HG03108 (cell line): Measurements from ENCODE around the gene IL1R2.

Experiments
- ATAC-seq: cut with Tn5 transposase; IDR thresholded peaks from one replicate; pipeline ENCODE4 v1.9.1; 2021; ENCODE audit warnings: moderate library complexity; ENCODE audit not compliant: unreplicated experiment

The IL1R2 gene, protein sequence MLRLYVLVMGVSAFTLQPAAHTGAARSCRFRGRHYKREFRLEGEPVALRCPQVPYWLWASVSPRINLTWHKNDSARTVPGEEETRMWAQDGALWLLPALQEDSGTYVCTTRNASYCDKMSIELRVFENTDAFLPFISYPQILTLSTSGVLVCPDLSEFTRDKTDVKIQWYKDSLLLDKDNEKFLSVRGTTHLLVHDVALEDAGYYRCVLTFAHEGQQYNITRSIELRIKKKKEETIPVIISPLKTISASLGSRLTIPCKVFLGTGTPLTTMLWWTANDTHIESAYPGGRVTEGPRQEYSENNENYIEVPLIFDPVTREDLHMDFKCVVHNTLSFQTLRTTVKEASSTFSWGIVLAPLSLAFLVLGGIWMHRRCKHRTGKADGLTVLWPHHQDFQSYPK

DNA sequence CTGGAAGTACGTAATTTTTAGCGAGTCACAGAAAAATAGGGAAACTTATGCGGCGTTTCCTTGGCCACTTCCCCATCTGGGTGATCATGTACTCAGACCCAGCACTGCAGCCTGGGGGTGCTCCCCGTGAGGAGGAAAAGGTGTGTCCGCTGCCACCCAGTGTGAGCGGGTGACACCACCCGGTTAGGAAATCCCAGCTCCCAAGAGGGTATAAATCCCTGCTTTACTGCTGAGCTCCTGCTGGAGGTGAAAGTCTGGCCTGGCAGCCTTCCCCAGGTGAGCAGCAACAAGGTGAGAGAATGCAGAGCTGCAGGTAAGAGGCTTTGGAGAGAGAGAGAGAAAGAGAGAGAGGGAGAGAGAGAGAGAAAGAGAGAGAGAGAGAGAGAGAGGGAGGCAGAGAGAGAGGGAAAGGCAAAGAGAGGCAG is at the start of gene IL1R2:
Gene IL1R2, plus strand, starts transcription at position 240 of the 425 bp plus-strand sequence. CDS start 16,616 bp downstream, outside the sequence.
- ATAC-seq = no peak

DNA sequence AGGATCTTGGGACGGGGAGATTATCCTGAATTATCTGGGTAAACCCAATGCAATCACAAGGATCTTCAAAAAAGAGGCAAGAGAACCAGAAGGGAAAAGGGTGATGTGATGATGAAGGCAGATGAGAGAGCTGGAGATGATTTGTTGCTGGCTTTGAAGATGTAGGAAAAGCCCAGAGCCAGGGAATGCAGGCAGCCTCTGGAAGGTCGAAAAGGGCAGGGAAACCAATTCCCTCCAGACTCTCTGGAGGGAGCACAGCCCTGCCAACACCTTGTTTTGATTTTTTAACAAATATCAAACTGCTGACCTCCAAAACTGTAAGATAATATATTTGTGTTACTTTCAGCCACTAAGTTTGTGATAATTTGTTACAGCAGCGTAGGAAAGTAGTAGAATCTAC is 48.9 kb upstream of the IL1R2 start:
- no peak for ATAC-seq

DNA sequence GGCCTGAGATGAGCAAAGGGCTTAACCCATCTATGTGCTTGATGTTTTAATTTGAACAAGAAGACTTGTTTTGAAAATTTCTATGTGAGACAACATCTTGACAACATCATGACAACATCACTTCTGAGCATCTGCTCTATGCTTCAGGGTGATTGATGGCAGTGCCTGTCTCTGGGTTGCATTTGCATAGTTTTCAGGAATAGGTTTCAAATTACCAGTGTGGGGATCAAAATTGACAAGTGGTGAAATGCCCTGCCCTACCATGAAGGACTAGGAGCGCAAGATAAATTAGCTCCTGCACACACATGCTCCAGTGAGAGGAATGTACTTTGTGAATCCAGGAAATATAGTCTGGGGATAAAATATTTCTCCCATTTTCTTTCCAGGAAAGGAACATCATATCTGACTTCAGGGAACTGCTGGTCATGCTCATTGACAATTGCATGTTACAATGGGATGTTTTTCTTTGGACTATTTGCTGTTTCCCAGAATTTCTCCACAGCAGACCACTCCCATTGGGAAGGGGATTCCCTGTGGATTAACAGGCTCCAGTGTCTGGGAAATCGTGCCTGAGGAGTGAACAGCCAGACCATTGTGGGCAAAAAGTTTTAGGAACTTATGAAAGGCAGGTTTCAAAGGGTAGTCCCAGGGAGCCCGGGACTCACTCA is 45.3 kb upstream of the IL1R2 start:
- ATAC-seq = no peak

DNA sequence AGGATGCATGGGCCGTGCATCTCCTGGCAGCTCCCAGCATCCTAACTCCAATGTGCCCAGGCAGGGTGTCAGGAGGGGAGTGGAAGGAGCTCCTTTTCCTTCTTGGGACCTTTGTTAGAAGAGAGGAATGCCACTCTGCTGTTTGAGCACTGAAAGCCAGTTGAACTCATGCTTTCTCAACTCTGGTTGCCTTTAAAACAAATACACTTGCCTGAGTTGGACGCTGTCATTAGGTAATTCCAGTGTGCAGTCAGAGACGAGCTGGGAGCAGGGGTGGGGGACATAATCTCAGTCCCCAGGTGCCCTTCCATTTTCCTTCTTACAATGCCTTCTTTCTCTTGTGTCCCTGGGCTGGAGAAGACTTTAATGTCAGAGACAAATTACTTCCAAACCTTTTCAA is 44.4 kb upstream of the IL1R2 start:
- ATAC-seq = no peak

DNA sequence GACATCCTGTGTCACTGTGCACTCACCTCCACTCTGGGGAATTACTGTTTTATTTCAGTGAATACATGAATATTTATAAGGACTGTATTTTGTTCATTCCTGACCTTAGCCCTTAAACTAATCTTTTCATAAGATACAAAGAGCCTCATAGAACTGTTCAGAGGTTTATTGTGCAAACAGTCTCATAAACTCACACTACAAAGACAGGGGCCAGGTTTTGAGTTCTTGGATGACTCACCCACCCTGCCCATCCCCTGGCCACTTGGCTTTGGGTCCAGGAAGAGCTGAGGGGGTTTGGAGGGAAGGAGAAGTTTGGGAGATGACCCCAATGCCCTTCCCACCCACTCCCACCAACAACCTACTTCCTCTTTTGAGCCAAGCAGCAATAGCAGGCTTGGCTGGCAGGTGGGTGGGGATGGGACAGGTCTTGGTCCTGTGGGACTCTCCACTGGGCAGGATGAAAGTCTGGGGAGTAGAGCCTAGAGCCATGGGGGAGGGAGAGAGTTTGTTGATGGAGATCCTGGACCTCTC is 43.1 kb upstream of the IL1R2 start:
- ATAC-seq = no peak

DNA sequence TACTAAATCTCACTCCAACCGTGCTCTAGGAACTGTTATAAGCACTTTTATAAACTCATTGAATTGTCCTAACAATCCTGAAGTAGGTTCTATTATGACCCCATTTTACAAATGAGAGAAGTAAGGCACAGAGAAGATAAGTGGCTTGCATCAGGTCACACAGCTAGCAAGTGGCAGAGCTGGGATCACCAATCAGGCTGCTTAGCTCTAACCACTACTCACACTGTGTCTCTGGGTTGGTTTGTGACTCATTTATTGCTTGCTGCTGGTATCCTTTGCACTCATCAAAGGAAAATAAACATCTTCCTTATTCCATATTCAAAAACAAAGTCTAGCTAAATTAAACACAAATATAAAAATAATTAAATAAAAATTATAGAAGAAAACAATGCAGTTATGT is 42.5 kb upstream of the IL1R2 start:
- no peak for ATAC-seq

DNA sequence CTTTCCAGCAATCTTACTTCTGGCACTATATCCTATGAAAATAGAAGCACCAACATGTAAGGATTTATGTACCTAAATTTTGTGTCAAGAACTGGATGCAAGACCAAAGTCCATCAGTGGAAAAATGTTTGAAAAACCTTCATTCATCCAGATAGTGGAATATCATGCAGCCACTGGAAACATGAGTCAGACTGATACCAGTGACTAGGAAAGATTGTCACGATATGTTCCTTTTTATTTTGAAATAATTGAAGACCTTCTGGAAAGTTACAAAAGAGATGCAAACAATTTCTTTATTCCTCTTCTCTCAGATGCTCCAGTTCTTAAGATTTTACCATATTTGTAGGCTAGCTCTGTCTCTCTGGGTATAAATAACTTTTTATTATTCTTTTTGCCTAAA is 40.5 kb upstream of the IL1R2 start:
- ATAC-seq = no peak

DNA sequence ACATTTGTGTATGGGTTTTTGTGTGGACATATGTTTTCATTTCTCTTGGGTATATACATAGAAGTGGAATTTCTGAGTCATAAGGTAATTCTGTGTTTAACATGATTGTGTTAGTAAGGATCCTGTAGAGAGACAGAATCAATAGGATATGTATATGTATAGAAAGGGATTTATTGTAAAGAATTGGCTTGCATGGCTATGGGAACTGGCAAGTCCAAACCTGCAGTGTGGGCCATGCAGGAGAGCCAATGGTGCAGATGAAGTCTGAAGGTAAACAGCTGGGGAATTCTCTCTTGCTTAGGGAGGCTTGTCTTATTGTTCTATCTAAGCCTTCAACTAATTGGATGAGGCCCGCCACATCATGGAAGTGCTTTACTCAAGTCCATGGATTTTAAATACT is 39.2 kb upstream of the IL1R2 start:
- ATAC-seq = no peak

DNA sequence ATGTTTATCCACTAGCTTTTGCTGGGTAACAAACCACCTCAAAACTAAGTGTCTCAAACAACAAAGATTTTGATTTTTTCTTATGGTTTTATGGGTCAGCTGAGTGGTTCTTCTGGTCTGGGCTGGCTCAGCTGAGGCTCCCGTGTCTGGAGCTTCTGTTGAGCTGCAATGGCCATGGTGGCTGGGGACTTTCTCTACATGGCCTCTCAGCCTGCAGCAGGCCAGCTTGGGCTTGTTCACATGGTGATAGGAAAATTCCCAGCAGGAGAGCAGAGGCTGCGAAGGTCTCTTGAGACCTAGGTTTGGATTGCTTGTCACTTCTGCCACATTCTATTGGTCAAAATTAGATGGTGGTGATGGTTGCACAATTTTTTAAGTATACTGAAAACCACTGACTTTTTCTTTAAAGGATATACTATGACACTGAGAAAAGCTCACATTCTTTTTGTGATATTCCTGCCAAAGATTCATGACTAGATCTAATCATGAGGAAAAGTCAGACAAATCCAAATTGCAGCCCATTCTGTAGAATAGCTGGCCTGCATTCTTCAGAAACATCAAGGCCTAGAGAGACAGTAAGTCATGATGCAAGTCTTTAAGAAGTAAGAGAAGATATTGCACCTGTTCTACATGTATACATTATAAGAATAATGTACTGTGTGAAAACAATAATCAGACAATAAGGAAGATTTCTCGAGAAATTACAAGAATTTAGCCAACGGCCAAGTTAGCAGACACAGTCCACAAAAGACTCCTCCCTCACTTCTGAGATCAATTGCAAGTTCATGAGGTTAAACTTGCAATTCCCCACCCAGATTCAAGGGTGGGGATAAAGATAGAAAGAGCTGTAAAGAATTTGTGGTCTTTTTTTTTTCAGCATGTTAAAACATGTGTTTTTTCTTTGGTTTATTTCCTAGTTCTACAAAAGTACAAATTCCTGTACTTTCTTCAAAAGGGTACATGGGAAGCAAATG is 35.0 kb upstream of the IL1R2 start:
- ATAC-seq = no peak

DNA sequence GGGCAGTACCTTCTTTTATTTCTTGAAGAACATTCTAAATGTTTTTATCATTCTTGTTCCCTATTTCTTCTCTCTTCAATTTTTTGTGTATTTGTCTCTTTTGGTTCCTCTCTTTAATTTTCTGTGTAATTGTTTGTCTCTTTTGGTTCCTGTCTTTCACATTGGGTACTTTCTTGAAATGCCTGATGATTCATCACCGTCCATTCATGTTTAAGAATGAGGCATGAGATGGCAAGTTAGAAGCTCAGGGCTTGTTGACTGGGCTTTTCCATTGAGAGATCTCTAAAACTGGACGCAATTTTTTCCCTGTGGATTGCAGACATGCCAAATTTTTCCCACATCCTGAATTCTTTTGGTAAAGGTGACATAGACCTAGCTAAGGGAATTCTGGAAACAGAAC is 33.7 kb upstream of the IL1R2 start:
- ATAC-seq = no peak

DNA sequence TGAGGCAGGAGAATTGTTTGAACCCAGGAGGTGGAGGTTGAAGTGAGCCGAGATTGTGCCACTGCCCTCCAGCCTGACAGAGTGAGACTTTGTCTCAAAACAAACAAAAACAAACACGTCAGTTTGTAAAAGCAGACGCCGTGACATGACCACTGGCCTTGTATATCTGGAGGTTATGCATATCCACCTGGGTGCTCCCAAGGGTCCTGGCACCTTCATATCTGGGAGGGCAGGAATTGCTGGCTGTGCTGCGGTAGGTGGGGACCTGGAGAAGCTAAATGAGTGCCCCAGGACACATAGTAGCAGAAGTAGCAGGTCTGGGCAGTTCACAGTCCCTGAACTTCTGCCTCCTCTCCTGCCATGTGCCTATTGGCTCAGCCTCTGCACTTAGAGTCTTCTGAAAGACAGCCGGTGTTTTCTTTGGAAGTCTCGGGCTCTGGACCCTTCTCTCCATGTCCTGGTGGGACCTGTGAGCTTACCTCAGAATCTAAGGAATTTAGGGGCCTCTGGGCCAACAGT is 30.9 kb upstream of the IL1R2 start:
- ATAC-seq = no peak

DNA sequence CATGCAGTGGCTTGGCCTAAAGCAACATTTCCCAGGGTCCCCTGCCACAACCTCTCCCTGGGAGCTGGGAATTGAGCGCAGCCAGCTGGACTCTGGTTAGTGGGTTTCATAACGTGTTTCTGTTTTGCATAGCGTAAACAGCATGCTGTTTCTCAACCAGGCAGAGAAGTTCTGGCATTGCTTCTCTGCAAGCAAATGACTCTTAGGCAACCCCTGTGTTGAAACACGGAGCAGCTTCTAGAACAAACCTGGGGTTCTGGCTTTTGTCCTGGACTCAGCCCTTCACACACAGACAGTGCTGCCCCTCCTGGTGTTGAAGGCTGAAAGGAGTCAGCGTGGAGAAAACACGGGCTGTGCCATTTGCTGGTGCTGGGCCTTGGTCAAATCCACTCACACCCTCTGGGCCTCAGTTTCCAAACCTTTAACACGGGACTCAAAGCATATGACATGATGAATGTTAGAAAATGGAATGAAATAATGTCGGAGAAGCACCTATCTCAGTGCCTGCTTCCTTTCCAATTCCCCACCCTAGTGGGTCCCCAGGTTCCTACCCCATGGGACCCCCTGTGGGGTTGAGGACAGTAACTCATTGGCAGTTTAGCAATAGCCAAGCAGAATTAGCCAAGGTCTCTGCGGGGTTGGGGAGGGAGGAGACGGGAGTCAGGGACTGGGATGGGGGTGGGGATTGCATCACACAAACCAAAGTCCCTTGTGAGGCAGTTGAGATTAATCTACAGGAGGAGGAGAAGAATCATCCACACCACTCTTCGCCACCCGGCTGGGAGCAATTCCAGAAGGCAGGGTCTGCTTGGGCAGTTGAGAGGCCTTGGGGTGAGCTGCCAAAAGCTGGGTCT is 30.2 kb upstream of the IL1R2 start:
- no peak for ATAC-seq

DNA sequence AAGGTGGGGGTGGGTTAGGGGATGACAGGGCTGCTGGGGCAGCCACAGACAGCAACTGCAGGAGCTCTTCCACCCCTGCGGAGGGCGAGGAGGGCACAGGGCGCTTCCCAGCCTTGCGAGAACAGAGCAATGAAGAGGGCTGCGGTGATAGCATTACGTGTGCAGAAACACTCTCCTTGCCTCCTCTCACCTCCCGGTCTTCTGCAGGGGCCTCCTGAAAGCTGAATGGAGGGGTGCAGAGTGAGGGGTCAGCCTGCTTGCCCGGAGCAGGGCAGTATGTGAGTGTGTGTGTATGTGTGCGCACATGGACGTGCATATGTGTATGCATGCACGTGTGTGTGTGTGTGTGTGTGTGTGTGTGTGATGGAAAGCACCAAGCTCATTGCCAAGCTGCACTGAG is 29.5 kb upstream of the IL1R2 start:
- ATAC-seq = no peak

DNA sequence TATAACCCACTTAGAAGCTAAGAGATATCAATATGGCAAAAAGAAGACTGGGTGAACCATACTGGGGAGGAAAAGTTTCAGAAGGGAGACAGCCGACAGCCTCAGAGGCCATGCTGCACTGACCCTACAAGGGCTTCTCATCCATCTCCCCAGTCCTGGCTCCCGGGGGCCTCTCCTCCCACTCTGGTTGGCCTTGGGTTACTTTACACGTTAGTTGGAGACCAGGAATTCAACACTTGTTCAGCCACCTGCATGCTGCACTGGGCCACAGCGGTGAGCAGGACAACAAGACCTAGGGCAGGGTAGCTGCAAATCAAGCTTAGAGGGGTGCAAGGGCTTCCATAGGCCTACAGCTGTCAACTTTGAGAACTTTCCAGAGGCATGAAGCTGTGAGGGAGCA is 28.6 kb upstream of the IL1R2 start:
- no peak for ATAC-seq

DNA sequence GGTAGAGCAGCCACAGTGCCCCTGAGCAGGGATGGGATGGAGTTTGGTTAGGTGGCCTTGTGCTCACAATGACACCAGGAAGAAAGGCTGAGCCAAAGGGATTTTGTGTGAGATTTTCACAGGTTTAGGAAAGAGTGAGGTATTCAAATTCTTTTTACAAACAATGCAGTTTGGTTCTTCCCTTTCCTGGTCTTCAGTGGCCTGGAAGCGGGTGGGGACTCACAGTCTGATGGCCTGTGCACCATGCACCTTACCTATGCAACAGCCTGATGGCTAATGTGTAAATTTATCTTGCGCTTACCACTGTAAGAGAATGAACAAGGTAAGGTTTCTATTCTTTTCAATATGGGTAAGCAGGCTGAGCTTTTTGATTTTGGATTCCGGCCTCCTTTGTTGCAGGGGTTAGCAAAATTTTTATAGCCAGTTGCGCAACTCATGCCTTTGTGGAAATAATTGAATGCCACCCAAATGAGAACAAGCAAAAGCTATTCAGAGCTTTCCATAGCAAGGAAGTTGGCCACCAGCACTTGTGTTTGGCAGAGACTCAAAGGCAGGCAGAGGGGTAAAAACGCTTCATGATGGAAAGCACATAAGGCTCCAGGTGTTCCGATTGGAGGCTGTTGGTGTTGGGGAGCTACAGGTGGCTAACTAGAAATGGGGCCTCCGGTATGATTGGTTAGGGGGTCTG is 23.8 kb upstream of the IL1R2 start:
- ATAC-seq = no peak

DNA sequence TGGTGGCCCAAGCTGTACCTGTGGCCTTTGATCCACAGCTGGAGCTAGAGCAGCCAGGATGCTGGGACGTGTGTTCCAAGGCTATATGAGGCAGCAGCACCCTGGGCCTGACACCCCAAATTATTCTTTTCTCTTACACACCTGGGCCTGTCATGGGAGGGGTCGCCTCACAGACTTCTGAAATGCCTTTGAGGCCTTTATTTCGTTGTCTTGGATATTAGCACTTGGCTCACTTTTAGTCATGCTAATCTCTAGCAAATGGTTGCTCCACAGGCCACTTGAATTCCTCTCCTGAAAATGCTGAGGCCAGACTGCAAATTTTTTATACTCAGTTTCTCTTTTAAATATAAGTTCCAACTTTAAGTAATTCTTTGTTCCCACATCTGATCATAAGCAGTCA is 22.0 kb upstream of the IL1R2 start:
- ATAC-seq = no peak

DNA sequence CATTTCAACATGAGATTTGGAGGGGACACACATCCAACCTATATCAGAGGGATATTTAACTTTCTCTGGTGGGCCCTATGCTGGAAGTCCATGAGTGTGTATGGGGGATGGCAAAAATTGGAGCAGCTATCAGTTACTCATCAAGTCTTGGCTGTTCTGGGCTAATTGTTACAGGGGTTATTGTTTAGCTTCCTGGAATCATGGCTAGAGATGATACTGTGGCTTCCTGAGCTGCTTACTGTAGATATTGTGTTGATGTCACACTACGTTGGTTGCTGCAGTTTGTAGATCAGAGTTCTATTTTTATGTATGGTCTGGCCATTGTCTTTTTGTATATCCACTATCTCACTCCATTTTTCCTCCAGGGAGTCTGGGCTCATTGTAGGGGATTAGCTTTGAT is 20.9 kb upstream of the IL1R2 start:
- ATAC-seq = no peak

DNA sequence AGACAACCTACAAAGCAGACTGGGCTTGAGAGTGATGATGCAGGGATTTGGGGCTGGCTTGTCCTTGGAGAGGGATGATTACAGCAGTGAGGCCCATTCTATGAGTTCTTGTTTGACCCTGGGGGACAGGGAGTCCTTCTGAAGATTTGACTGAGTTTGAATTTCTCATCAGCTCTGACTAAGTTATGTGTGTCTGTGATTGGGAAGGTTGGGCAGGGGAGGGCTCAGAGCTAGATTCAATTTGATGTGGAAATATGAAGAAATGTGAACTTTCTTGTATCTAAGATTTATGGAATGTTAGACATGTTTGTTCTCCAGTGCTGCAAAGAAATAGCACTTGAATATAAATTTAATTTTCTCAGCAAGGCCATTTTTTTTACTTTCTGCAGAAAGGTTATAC is 19.9 kb upstream of the IL1R2 start:
- no peak for ATAC-seq

DNA sequence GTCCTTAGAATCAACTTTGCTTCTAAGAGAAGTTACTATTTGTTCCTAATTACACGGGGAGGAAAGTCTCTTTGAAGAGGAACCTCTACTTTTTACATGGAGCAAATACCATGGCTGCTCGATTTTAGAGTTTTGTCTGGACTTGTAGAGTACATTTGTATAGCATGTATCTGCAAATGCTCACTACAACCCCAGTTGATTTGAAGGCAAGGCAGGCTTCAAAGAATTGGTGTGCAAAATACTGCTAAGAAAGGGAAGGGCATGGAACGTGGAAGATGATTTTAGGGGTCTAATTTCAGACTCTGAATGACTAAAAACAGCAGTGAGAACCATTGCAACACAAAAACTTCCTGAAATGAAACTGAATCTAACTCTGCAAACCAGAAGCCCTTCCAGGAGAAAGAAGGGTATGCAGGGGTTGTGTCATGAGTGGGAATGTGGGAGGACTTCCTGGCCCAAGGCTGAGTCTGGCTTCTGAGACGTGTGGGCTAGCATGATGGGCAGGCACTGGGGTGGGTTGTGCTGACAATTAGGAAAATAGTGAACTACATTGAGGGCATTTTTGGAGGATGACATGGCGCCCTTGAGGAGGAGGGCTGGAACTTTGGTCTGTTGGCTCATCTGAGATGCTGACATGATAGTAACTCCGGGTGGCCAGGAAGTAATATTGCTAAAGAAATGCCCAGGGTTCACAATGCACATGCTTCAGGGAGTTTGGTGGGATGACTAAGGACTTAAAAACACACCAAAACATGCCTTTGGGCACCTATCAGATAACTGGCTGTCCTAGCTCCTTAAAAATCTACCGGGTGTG is 18.9 kb upstream of the IL1R2 start:
- no peak for ATAC-seq
